HUDEP-2 (cell line): ENCODE results near the gene KIAA0232.
"Not testable (repeated sequence)": the region's sequence is repeated elsewhere in the genome, so short reads cannot be mapped to it uniquely, and the experiment has no call there.

Source experiments
- DNase-seq, 76 experiments: peaks; one replicate each; lab custom pipeline; 2025; ENCODE audit not compliant: unreplicated experiment in 76 of 76; lab: John Stamatoyannopoulos, UW

KIAA0232 gene

DNA sequence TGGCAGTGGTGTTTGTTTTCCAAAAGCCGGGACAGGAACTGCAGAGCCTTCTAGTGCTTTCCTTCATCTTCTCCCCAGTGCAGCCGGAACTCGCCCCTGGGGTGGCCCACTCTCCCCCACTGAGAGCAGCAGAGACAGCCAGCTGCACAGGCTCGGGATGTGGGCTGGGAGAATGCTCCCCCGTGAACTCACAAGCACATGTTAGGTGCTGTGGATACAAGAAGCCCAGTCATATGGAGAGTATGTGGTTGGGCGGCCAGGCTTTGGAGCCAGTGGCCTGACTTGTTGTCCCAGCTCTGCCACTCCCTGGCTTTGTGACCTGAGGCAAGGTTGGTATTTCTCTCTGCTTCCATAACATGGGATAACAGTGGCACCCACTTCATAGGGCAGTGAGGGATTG lies 9.4 kb upstream of the KIAA0232 start:
- no peak for DNase-seq

DNA sequence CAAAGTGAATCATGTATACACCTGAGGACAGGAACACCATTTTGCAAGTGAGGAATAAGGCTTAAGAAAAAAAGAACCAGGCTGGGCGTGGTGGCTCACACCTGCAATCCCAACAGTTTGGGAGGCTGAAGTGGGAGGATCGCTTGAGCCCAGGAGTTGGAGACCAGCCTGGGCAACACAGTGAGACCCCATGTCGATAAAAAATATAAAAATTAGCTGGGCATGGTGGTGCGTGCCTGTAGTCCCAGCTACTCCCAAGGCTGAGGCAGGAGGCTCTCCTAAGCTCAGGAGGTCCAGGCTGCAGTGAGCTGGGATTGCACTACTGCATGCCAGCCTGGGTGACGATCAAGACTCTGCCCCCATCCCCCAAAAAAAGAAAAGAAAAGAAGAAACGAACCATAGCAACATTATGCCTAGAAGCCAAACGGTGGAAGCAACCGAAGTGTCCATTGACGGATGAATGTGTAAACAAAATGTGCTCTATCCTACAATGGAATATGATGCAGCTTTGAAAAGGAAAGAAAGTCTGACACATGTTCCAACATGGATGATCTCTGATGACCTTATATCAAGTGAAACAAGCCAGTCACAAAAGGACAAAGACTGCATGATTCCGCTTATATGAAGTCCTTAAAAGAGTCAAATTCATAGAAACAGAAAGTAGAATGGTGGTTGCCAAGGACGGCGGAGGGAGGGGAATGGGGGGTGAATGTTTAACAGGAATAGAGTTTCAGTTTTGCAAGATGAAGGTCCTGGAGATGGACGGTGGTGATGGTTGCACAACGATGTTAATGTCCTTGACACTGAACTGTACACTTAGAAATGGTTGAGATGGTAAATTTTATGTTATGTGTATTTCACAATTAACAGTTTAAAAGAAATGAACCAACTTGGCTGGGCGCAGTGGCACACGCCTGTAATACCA lies 8.6 kb upstream of the KIAA0232 start:
- no peak for DNase-seq

DNA sequence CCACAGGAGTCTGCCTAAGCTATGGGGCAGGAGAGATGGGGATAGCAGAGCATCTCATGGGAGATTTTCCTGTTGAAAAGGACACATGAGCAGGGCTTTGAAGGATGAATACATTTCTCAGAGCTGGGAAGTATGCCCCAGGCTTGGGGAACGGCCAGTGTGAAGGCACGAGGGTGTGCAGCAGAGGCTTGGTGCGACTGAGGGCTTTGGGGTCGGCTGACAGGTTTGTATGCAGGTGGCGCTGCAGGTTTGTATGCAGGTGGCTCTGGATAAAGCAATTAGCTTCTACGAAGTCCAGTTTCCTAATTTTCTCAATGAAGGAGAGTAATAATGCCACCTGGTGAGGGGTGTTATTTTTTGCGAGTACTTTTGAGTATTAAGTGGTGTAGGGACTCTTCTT lies 6.8 kb upstream of the KIAA0232 start:
- DNase-seq, result no peak

DNA sequence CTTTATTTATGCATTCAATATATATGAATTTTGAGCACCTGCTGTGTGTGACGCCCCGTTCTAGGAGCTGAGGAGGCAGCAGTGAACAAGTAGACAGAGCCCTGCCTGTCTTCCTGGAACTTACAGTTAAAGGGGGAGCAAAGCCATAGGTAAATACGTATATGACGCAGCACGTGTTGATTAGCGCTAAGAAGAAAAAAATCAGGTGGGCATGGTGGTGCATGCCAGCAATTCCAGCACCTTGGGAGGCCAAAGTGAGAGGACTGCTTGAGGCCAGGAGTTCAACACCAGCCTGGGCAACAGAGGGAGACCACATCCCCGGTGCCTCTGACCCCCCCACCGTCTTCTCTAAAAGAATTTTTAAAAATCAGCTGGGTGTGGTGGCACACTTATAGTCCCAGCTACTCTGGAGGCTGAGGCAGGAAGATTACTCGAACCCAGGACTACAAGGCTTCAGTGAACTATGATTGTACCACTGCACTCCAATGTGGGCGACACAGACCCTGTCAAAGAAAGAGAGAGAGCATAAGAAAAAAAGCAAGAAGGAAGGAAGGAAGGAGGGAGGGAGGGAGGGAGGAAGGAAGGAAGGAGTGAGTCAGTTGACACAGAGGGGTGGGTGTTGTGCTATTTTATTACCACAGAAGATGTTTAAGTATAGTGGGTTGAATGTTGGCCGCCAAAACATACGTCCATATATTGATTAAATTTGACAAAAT lies 5.4 kb upstream of the KIAA0232 start:
- DNase-seq, result no peak

DNA sequence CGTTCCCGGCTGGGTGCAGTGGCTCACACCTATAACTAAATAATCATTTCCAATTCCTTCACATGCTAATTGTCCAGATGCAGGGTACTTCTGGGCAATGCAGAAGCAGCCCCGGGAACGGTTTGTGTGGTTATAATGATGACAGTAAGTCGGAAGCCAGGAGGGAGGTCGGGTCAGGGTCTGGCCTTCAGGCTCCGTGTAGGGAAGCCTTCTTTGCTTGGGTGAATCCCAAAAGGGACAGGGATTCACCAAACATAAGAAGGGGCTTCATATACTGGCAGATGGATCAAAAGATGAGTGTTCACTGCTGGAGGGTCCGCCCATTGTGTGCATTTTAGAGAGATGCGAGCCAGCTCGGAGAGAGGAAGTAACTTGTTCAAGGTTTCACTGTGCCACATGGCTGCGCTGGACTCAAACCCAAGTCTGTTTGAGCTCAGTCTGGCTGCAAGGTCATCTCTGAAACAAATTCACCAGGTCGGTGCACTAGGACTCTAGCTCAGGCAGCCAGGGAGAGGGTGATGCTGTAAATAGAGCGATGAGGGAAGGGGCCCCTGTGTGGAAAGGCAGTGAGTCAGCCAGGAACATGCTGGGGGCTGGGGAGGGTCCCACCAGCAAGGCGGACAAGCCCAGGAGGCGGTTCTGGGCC lies 4.8 kb upstream of the KIAA0232 start:
- no peak for DNase-seq

DNA sequence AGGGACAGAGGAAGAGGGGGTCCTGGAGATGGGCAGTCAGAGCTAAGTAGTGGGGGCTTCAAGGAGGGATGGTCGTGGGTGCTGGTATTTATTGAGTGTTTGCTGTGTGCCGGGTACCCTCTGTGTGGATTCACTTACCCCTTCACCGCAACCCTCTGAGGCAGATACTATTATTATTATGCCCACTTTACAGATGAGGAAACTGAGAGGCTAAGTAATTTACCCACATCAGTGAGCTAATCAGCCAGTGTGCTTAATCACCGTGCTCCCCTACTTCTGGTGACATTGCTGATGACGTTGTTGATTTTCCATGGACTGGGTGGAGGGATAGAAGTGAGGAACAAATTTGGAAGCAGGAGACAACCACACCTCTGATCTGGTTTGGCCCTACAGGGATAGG lies 4.1 kb upstream of the KIAA0232 start:
- no peak for DNase-seq

DNA sequence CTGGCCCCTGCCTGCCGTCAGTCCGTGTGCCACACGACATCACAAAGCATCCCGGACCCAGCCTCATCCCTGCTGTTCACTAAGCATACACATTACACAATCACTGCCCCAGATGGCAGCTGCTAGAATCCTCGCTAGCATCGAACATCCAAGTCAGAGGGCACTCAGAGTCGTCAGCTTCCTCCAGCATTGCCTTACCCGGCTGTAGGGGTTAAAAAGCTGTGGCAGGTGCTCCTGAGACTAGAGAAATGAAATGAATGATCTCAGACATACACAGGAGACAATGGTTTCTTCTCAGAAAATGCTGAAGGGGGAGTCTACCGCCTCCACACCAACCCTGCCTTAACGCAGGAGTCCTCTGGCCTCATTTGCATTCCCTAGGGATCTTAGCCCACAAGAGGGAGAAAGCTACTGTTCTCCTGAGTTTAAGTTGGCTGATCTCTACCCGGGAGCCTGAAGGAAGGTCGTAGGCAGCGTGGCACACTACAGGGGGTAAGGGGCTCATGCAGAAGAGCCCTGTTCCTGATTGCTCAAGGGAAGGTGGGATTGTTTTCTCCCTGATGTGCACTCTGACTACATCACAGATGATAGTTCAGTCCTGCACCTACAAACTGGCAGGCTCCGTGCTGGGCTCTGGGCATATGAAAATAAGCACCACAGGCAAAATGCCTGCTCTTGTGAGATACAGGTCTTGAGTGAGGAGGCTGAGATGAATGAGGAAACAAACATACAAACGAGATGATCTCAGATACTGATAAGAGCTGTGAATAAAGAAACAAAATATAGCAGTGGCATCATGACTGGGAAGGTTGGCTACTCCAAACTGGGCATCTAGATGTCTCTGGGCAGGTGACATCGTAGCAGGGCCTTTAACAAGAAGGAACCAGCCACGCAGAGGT lies 2.6 kb upstream of the KIAA0232 start:
- peak in 3 of 76 experiments; percentile 3 to 19 (median 11) for DNase-seq

DNA sequence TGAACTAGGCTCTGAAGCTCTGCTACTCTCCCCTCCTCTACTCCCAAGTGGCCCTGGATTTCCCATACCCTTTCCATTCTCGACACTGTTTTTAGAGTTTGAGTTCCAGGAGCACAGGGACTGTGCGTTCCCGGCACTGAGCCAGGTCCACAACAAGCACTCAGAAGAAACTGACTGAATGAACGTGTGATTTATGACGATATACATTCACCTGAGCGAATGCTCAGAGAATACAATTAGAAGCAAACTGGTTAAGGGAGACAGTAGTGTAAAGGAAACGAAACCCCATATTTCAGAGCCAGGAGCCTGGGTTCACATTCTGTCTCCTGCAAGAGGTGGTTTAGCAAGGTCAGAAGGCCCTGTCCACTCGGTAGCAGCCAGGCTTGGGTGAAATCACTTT lies 1.4 kb upstream of the KIAA0232 start:
- DNase-seq, result no peak

DNA sequence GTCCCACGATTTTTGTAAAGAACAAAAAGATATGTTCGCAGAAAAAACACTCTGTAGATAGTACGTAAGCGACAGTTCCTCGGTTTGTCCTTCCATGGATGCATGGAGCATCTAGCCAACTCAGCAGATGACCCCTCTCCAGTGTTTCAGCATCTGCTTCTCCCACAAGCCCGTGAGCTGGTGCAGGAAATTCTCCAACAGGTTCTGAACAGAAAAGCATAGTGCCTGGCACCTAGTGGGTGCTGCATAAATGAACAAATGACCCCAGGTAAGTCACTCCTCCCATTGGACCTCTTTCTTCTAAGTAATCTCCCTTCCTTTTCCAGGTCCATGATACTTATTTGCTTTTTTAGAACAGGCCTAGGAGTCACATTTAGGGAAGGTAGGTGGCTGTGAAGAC lies 966 bp upstream of the KIAA0232 start:
- DNase-seq, result no peak

DNA sequence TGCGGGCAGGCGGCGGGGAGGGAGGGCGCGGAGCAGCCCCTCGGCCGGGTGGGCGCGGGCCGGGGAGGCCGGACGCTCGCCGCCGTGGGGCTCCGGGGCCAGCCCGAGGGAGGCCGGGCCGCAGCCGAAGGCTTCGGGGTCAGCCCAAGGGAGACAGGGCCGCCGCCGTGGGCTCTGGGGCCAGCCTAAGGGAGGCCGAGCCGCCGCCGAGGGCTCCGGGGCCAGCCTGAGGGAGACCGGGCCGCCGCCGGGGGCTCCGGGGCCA lies 251 bp downstream of the KIAA0232 start:
- DNase-seq, result no peak

DNA sequence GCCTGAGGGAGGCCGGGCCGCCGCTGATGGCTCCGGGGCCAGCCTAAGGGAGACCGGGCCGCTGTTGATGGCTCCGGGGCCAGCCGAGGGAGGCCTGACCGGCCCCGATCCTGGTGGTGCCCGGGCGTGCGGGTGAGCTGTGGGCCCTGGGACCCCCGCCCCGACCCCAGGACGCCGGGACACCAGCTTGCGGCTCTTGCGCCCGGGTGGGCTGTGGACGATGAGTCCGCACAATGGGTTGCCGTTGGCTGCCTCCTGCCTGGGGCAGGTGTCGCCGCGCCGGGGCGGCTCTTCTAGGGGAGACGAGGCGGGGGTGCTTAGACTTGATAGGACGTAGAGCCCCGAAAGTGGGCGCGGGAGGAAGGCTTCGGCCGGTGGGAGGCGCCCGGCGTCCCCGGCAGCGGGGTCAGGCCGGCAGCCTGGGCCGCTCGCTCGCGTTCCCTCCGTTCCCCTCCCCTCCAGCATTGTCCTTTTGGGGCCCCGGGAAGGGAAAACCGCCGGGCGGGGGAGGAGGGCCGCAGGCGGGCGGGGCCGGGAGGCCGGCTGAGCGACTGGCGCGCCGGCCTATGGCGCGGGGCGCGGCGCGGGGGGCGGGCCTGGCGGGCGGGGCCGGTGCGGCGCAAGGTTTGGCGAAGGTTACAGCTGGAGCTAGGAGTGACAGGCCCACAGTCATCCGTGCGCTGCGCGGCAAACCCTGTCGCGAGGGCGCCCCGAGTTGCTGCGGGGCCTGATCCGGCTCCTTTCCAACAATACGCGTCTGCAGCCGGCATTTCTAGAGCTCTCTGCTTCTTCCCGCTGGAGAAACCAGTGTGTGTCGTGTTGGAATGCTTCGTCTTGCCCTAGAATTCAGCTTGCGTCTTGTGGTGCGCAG lies 819 bp downstream of the KIAA0232 start:
- peak in 75 of 76 experiments; percentile 16 to 95 (median 85) for DNase-seq

DNA sequence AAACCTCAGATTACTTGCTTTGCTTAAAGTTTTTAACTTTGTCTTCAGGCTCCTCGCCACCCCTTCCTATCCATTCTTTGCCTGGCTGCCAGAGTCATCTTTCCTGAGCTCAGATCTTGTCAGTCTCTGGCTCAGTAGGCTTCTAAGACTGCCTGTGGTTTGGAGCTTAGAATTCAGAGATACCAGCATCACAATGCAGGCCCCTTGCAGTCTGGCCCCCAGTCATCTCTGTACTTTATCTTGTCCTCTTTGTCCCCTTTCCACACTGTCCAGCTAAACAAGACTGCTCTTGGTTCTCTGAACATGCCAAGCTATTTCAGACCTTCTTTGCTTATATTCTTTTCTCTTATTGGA lies 3.0 kb downstream of the KIAA0232 start:
- DNase-seq, result no peak

DNA sequence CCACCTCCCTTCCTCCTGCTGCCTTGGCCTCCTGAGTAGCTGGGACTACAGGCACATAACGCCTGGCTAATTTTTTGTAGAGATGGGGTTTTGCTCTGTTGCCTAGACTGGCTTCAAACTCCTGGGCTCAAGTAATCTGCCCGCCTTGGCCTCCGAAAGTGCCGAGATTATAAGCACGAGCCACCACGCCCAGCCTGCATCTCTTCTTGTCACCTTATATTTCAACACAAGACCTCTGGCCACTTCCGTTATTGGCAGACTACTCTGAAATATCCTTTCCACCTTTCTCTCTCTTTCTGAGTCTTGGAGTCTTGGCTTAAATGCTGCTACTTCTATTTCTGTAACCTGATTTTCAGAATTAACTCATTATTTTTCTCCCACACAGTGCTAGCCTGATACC lies 5.6 kb downstream of the KIAA0232 start:
- DNase-seq, result peak in 1 of 76 experiments; percentile 16

DNA sequence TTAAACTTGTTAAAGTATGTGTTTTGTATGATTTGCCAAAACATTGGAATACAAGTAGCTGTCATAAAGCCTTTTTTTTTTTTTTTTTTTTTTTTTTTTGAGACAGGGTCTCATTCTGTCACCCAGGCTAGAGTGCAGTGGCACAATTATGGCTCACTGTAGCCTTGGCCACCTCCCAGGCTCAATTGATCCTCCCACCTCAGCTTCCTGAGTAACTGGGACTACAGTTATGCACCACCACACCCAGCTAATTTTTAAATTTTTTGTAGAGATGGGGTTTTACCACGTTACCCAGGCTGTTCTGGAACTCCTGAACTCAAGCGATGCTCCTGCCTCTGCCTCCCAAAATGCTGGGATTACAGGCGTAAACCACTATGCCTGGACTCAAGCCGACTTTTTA lies 8.7 kb downstream of the KIAA0232 start:
- not testable (repeated sequence) for DNase-seq

DNA sequence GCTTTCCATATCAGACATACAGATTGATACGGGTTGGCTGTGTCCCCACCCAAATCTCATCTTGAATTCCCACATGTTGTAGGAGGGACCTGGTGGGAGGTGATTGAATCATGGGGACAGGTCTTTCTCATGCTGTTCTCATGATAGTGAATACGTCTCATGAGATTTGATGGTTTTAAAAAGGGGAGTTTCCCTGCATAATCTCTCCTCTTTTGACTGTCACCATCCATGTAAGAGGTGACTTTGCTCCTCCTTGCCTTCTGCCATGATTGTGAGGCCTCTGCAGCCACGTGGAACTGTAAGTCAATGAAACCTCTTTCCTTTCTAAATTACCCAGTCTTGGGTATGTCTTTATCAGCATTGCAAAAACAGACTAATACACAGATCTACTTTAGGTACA lies 9.3 kb downstream of the KIAA0232 start:
- peak in 4 of 76 experiments; percentile 14 to 27 (median 18) for DNase-seq

DNA sequence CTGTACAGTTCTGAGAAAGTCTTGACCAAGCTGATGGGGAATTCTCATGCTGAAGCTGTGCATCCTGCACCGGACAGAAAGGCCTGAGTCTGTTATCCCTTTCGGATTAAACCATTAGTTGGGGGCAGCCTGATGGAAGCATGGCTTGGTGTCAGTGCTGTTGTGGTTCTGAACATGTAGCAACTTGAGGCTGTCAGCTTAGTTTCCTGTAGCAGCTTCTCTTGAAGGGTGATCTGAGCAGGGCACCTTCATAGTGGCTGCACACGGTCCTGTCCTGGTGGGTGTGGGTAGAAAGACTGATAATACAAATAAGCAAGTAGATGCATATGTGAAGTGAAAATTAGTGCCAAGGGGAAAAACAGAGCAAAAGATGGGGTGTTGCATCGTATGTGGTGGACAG lies 11.7 kb downstream of the KIAA0232 start:
- no peak for DNase-seq

DNA sequence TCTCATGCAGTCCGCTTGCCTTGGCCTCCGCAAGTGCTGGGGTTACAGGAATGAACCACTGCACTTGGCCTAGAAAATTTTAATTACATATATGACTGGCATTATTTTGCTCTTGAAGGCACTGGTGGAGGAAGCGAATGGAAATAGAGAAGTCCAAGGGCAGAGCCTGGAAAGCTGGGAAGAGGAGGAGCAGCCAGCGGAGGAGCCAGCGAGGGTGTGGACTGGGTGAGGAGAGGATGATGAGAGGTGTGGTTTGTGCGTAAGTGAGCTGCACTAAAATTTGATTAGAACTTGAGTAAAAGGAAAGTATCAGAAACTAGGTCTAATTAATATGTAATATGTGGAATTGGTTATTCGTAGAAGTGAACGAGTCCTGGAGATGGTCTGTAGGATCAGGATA lies 13.3 kb downstream of the KIAA0232 start:
- DNase-seq, result no peak

DNA sequence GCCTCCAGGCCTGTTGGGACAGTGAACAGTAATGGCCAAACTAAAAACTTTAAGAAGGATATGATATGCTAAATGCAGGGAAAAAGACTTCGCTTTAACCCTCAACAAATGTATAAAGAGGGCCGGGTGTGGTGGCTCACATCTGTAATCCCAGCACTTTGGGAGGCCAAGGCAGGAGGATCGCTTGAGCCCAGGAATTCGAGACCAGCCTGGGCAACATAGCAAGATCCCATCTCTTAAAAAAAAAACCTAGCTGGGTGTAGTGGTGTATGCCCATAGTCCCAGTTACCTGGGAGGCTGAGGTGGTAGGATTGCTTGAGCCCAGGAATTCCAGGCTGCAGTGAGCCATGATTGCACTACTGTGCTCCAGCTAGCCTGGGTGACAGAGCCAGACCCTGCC lies 14.8 kb downstream of the KIAA0232 start:
- not testable (repeated sequence) for DNase-seq

DNA sequence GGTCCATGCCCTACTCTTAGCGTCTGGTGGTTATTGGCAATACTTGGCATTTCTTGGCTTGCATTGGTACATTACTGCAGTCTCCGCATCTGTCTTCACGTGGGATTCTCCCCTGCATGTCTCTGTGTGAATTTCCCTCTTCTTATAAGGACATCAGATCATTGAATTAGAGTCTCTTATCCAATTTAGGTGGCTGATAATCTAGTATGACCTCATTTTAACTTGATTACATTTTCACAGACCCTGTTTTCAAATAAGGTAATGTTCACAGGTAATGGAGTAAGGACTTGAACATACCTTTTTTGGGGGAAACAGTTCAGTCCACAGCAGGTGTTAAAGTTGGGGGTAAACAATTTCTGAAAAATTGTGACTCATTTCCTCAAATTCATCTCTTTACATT lies 16.6 kb downstream of the KIAA0232 start:
- no peak for DNase-seq

DNA sequence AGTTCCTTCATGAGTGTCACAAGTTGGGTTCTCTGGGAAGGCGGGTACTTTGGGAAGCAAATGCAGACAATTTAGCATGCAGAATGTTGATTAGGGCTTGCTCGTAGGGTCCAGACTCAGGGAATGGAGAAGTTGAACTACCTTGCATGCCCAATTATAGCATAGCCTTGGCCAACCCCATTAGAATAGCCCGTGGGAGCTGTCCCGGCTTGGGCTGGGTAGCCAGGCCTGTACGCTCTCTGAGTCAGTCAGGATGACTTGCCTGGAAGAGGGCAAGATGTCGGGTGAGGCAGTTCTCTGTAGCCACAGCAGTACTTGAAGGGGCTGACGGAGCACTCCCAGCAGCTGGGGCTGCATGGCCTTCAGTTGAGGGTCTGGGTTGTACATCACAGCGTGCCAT lies 19.5 kb downstream of the KIAA0232 start:
- DNase-seq, result no peak
